Liver (tissue), 9 donors: Measurements from ENCODE around the gene C22orf42. TPM values are rescaled to one million over a fixed set of nuclear protein-coding genes. Genes with fewer than 3 reads are reported as not detected.

ENCODE experiments used
- DNase-seq: peaks from one replicate; pipeline ENCODE4 v3.0.0-alpha.2; 2017; ENCODE audit warnings: low spot score
- H3K27ac ChIP-seq, 2 donors: one replicate each; pipeline ENCODE4 v1.7.0; 2013; ENCODE audit warnings: inconsistent platforms in 2 of 2, low read length in 2 of 2, control low read depth in 1 of 2, low read depth in 1 of 2, mild to moderate bottlenecking in 1 of 2
- H3K27me3 ChIP-seq, 4 donors: one replicate each; pipeline versions ENCODE4 v1.6.1 to v1.7.0; 2013; ENCODE audit warnings: low read length in 3 of 4, inconsistent platforms in 1 of 4, mild to moderate bottlenecking in 1 of 4, moderate library complexity in 1 of 4; ENCODE audit not compliant: control insufficient read depth in 4 of 4, insufficient read depth in 4 of 4
- H3K36me3 ChIP-seq, 4 donors: one replicate each; pipeline versions ENCODE4 v1.6.1 to v1.7.0; 2013; ENCODE audit warnings: low read length in 3 of 4, mild to moderate bottlenecking in 3 of 4, low read depth in 1 of 4, moderate library complexity in 1 of 4; ENCODE audit not compliant: control insufficient read depth in 4 of 4, insufficient read depth in 3 of 4
- H3K4me1 ChIP-seq, 4 donors: one replicate each; pipeline versions ENCODE4 v1.6.1 to v1.7.0; 2013; ENCODE audit warnings: low read length in 3 of 4, mild to moderate bottlenecking in 3 of 4, moderate library complexity in 1 of 4; ENCODE audit not compliant: control insufficient read depth in 4 of 4, insufficient read depth in 4 of 4
- H3K4me3 ChIP-seq, 3 donors: one replicate each; pipeline versions ENCODE4 v1.6.1 to v1.7.0; 2013; ENCODE audit warnings: low read length in 3 of 3, control low read depth in 1 of 3, low read depth in 1 of 3, mild to moderate bottlenecking in 1 of 3
- H3K9ac ChIP-seq, 2 donors: one replicate each; pipeline ENCODE4 v1.7.0; 2013; ENCODE audit warnings: low read length in 2 of 2, mild to moderate bottlenecking in 2 of 2, moderate library complexity in 2 of 2, control low read depth in 1 of 2, low read depth in 1 of 2
- H3K9me3 ChIP-seq, 4 donors: one replicate each; pipeline versions ENCODE4 v1.6.1 to v1.7.0; 2013; ENCODE audit warnings: low read length in 3 of 4; ENCODE audit not compliant: control insufficient read depth in 4 of 4
- EGR1 ChIP-seq, 2 donors: IDR thresholded peaks; 2 replicates each; pipeline ENCODE4 v1.6.1; 2016 to 2018; ENCODE audit warnings: antibody characterized with exemption in 2 of 2, low read depth in 2 of 2
- FOXA1 ChIP-seq: IDR thresholded peaks from 2 replicates; pipeline ENCODE4 v1.6.1; 2016; ENCODE audit warnings: antibody characterized with exemption
- FOXA2 ChIP-seq: IDR thresholded peaks from 2 replicates; pipeline ENCODE4 v1.6.1; 2016; ENCODE audit warnings: antibody characterized with exemption
- GABPA ChIP-seq, 2 donors: IDR thresholded peaks in 1 of 2; conservative IDR thresholded peaks in 1 of 2; 2 replicates each; pipeline ENCODE4 v1.6.1; 2016; ENCODE audit warnings: antibody characterized with exemption in 2 of 2, mild to moderate bottlenecking in 1 of 2, moderate library complexity in 1 of 2
- HNF4A ChIP-seq, 2 donors: conservative IDR thresholded peaks; 2 replicates each; pipeline ENCODE4 v1.6.1; 2016; ENCODE audit warnings: antibody characterized with exemption in 2 of 2, mild to moderate bottlenecking in 2 of 2
- HNF4G ChIP-seq: IDR thresholded peaks from 2 replicates; pipeline ENCODE4 v1.6.1; 2016; ENCODE audit warnings: antibody characterized with exemption
- NR2F2 ChIP-seq: IDR thresholded peaks from 2 replicates; pipeline ENCODE4 v1.6.1; 2016; ENCODE audit warnings: antibody characterized with exemption
- RAD21 ChIP-seq, 2 donors: IDR thresholded peaks; 2 replicates each; pipeline ENCODE4 v1.6.1; 2016; ENCODE audit warnings: antibody characterized with exemption in 2 of 2, mild to moderate bottlenecking in 2 of 2
- RXRA ChIP-seq, 2 donors: IDR thresholded peaks; 2 replicates each; pipeline ENCODE4 v1.6.1; 2017 to 2018; ENCODE audit warnings: antibody characterized with exemption in 2 of 2, mild to moderate bottlenecking in 1 of 2
- SP1 ChIP-seq: IDR thresholded peaks from 2 replicates; pipeline ENCODE4 v1.6.1; 2018; ENCODE audit warnings: antibody characterized with exemption, mild to moderate bottlenecking
- TAF1 ChIP-seq: conservative IDR thresholded peaks from 2 replicates; pipeline ENCODE4 v1.6.1; 2016; ENCODE audit warnings: antibody characterized with exemption, mild to moderate bottlenecking
- WGBS: extraction: QIAGEN DNeasy Blood & Tissue Kit; methylation state at CpG from one replicate; pipeline ENCODE4 v1.1.7; 2013; 5-methylcytosine and 5-hydroxymethylcytosine counted together
- polyA plus RNA-seq, 2 donors: library from polyadenylated mRNA; stranded (reverse) in 1 of 2; unstranded in 1 of 2; fragments of 200-250 nt in 1 of 2; fragments of >200 nt in 1 of 2; fragmentation: Nextera tagmentation in 1 of 2; extraction: Ambion mirVana in 1 of 2; gene quantifications; one replicate each; pipeline versions ENCODE4 v1.2.1 to v1.2.3, GENCODE V29; 2013 to 2015
- total RNA-seq, 2 donors: library from RNA; depleted of rRNA; stranded (reverse); fragments of >200 nt; gene quantifications; one replicate each; pipeline ENCODE4 v1.2.3, GENCODE V29; 2014
- TF ChIP-seq, protein P1 (sequence below): fragments of 150-350 bp; IDR thresholded peaks from 2 replicates; pipeline ENCODE4 v1.5.1; 2017; ENCODE audit warnings: improper control_type of control experiment, low read depth, low read length; ENCODE audit not compliant: missing input control
- TF ChIP-seq, protein P2 (sequence below): IDR thresholded peaks from 2 replicates; pipeline ENCODE4 v1.6.1; 2016; ENCODE audit warnings: antibody characterized with exemption
- TF ChIP-seq, protein P3 (sequence below): IDR thresholded peaks from 2 replicates; pipeline ENCODE4 v1.6.1; 2016; ENCODE audit warnings: antibody characterized with exemption
- TF ChIP-seq, protein P4 (sequence below): IDR thresholded peaks from 2 replicates; pipeline ENCODE4 v1.6.1; 2016; ENCODE audit warnings: antibody characterized with exemption, mild to moderate bottlenecking
- TF ChIP-seq, protein P5 (sequence below): IDR thresholded peaks from 2 replicates; pipeline ENCODE4 v1.6.1; 2016; ENCODE audit warnings: antibody characterized with exemption
- donor health status: healthy.
- donor health status: healthy.
- donor health status: healthy.
- donor health status: healthy.
- donor health status: healthy.

C22orf42 gene, protein sequence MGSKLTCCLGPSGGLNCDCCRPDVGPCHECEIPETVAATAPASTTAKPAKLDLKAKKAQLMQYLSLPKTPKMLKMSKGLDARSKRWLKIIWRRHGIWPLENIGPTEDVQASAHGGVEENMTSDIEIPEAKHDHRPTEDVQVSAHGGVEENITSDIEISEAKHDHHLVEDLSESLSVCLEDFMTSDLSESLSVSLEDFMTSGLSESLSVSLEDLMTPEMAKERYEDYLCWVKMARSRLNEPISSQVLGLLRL
- not detected for total RNA-seq
- polyA plus RNA-seq: not detected

DNA sequence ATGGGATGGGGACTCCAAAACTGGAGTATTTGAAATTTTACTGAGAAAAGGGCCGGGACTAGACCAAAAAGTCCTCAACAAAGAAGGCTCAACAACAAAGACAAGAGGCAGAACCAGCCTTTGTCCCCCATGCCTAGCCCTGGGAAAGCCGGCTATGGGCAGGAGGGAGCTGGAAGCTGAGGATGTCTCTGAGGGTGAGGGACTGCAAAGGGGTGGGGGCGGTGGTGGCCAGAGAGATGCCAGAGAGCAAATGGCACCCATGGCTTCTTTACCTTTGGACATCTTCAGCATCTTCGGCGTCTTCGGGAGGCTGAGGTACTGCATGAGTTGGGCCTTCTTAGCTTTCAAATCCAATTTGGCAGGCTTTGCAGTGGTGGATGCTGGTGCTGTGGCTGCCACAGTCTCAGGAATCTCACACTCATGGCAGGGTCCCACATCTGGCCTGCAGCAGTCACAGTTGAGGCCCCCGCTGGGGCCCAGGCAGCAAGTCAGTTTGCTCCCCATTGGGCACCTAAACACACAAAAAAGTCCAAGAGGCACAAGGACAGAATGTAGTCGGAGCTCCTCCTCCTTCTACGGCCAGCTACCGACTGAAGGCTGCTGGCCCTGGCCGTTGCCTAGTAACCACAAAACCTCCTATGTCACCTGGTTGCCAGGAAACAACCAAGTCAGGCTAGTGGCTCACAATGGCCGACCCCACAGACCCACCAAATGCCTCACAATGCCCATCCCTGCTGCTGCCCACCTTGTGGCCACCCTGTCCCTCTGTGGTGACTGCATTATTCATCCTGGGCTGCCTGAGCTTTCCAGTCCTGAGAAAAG, at the start of gene C22orf42:
C22orf42 (minus strand) TSS at position 592 of the 822 bp plus-strand sequence; CDS start at position 504, 88 bp downstream.
- Histone ChIP-seq H3K9ac (no peak within 1 kb of the TSS), H3K9me3 (no peaks in the 10 kb centered on the region), H3K4me3 (no peak within 1 kb of the TSS), H3K27ac (no peak within 1 kb of the TSS), H3K4me1 (no peaks in the 10 kb centered on the region), H3K36me3 (no peaks in the 10 kb centered on the region), H3K27me3 (no peaks in the 10 kb centered on the region)
- TF ChIP-seq, protein P1, sequence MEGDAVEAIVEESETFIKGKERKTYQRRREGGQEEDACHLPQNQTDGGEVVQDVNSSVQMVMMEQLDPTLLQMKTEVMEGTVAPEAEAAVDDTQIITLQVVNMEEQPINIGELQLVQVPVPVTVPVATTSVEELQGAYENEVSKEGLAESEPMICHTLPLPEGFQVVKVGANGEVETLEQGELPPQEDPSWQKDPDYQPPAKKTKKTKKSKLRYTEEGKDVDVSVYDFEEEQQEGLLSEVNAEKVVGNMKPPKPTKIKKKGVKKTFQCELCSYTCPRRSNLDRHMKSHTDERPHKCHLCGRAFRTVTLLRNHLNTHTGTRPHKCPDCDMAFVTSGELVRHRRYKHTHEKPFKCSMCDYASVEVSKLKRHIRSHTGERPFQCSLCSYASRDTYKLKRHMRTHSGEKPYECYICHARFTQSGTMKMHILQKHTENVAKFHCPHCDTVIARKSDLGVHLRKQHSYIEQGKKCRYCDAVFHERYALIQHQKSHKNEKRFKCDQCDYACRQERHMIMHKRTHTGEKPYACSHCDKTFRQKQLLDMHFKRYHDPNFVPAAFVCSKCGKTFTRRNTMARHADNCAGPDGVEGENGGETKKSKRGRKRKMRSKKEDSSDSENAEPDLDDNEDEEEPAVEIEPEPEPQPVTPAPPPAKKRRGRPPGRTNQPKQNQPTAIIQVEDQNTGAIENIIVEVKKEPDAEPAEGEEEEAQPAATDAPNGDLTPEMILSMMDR: no peak
- TF ChIP-seq GABPA (IDR thresholded peaks at IDR 0.05 in 1 of 2, conservative IDR thresholded peaks at IDR 0.05 in 1 of 2) (no peak), SP1 (no peak), HNF4A (conservative IDR thresholded peaks at IDR 0.05) (no peak), FOXA1 (no peak), HNF4G (no peak), RXRA (IDR thresholded peaks at IDR 0.05) (no peak), RAD21 (IDR thresholded peaks at IDR 0.05) (no peak), NR2F2 (no peak), EGR1 (IDR thresholded peaks at IDR 0.05; ENCODE audit: low read depth in 2 of 2) (no peak), FOXA2 (no peak), TAF1 (no peak)
- TF ChIP-seq, protein P2, sequence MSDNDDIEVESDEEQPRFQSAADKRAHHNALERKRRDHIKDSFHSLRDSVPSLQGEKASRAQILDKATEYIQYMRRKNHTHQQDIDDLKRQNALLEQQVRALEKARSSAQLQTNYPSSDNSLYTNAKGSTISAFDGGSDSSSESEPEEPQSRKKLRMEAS: no peak
- TF ChIP-seq, protein P3, sequence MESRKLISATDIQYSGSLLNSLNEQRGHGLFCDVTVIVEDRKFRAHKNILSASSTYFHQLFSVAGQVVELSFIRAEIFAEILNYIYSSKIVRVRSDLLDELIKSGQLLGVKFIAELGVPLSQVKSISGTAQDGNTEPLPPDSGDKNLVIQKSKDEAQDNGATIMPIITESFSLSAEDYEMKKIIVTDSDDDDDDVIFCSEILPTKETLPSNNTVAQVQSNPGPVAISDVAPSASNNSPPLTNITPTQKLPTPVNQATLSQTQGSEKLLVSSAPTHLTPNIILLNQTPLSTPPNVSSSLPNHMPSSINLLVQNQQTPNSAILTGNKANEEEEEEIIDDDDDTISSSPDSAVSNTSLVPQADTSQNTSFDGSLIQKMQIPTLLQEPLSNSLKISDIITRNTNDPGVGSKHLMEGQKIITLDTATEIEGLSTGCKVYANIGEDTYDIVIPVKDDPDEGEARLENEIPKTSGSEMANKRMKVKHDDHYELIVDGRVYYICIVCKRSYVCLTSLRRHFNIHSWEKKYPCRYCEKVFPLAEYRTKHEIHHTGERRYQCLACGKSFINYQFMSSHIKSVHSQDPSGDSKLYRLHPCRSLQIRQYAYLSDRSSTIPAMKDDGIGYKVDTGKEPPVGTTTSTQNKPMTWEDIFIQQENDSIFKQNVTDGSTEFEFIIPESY: no peak
- TF ChIP-seq, protein P4, sequence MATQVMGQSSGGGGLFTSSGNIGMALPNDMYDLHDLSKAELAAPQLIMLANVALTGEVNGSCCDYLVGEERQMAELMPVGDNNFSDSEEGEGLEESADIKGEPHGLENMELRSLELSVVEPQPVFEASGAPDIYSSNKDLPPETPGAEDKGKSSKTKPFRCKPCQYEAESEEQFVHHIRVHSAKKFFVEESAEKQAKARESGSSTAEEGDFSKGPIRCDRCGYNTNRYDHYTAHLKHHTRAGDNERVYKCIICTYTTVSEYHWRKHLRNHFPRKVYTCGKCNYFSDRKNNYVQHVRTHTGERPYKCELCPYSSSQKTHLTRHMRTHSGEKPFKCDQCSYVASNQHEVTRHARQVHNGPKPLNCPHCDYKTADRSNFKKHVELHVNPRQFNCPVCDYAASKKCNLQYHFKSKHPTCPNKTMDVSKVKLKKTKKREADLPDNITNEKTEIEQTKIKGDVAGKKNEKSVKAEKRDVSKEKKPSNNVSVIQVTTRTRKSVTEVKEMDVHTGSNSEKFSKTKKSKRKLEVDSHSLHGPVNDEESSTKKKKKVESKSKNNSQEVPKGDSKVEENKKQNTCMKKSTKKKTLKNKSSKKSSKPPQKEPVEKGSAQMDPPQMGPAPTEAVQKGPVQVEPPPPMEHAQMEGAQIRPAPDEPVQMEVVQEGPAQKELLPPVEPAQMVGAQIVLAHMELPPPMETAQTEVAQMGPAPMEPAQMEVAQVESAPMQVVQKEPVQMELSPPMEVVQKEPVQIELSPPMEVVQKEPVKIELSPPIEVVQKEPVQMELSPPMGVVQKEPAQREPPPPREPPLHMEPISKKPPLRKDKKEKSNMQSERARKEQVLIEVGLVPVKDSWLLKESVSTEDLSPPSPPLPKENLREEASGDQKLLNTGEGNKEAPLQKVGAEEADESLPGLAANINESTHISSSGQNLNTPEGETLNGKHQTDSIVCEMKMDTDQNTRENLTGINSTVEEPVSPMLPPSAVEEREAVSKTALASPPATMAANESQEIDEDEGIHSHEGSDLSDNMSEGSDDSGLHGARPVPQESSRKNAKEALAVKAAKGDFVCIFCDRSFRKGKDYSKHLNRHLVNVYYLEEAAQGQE: no peak
- TF ChIP-seq, protein P5, sequence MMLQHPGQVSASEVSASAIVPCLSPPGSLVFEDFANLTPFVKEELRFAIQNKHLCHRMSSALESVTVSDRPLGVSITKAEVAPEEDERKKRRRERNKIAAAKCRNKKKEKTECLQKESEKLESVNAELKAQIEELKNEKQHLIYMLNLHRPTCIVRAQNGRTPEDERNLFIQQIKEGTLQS: no peak
- 73% methylated on average over 12 of the region's 12 CpGs for WGBS
- DNase-seq: no peak
